Measurements from ENCODE around the gene UBE2D3.

Gene UBE2D3

GRCh38 chr4:102791318-102791835, 36.0 kb downstream of the UBE2D3 start:
- no peak for DNase-seq (ENCODE audit: low read depth in 2 of 2)

- no peak for DNase-seq (ENCODE audit: low read depth in 2 of 2)
Observed at GRCh38 chr4:102789317-102789717, 38.0 kb downstream of the UBE2D3 start.

- no peak for DNase-seq (ENCODE audit: low read depth in 2 of 2)
Observed at GRCh38 chr4:102787944-102788343, 39.4 kb downstream of the UBE2D3 start.

- no peak for DNase-seq (ENCODE audit: low read depth in 2 of 2)
Observed at GRCh38 chr4:102787096-102787881, 40.1 kb downstream of the UBE2D3 start.

- DNase-seq (ENCODE audit: low read depth in 2 of 2): no peak
Observed at GRCh38 chr4:102786279-102786678, 41.1 kb downstream of the UBE2D3 start.

- DNase-seq (ENCODE audit: low read depth in 2 of 2): no peak
Observed at GRCh38 chr4:102783006-102783405, 44.3 kb downstream of the UBE2D3 start.

- DNase-seq (ENCODE audit: low read depth in 2 of 2): no peak
Observed at GRCh38 chr4:102781570-102781969, 45.8 kb downstream of the UBE2D3 start.

- no peak for DNase-seq (ENCODE audit: low read depth in 2 of 2)
Observed at GRCh38 chr4:102780476-102781144, 46.7 kb downstream of the UBE2D3 start.

GRCh38 chr4:102779204-102779603, 48.1 kb downstream of the UBE2D3 start:
- no peak for DNase-seq (ENCODE audit: low read depth in 2 of 2)

- DNase-seq (ENCODE audit: low read depth in 2 of 2): no peak
Observed at GRCh38 chr4:102778720-102779119, 48.6 kb downstream of the UBE2D3 start.

GRCh38 chr4:102775805-102776204, 51.5 kb downstream of the UBE2D3 start:
- no peak for DNase-seq (ENCODE audit: low read depth in 2 of 2)

GRCh38 chr4:102774254-102774653, 53.1 kb downstream of the UBE2D3 start:
- no peak for DNase-seq (ENCODE audit: low read depth in 2 of 2)

- DNase-seq (ENCODE audit: low read depth in 2 of 2): no peak
Observed at GRCh38 chr4:102772738-102773340, 54.5 kb downstream of the UBE2D3 start.

GRCh38 chr4:102764901-102765300, 62.5 kb downstream of the UBE2D3 start:
- no peak for DNase-seq (ENCODE audit: low read depth in 2 of 2)

- no peak for DNase-seq (ENCODE audit: low read depth in 2 of 2)
Observed at GRCh38 chr4:102761906-102762305, 65.4 kb downstream of the UBE2D3 start.

GRCh38 chr4:102761296-102761701, 66.1 kb downstream of the UBE2D3 start:
- DNase-seq (ENCODE audit: low read depth in 2 of 2): no peak

- peak; percentile 64 to 65 for DNase-seq (ENCODE audit: low read depth in 2 of 2)
Observed at GRCh38 chr4:102760645-102761295, 66.6 kb downstream of the UBE2D3 start, which contains the start of gene MANBA. TSS of gene MANBA (minus strand) at chr4:102760968. CDS start at chr4:102760894, 74 bp downstream.

GRCh38 chr4:102759831-102760644, 67.3 kb downstream of the UBE2D3 start:
- no peak for DNase-seq (ENCODE audit: low read depth in 2 of 2)

- DNase-seq (ENCODE audit: low read depth in 2 of 2): no peak
Observed at GRCh38 chr4:102758241-102759160, 68.8 kb downstream of the UBE2D3 start.

- no peak for DNase-seq (ENCODE audit: low read depth in 2 of 2)
Observed at GRCh38 chr4:102757681-102758080, 69.7 kb downstream of the UBE2D3 start.

Measured in activated CD8-positive, alpha-beta memory T cell treated with anti-CD3 and anti-CD28 coated beads for 4 hours (primary cell).